ENCODE measurements around the gene SLC37A1. TPM values are rescaled to one million over a fixed set of nuclear protein-coding genes. Genes with fewer than 3 reads are reported as not detected.

SLC37A1 gene
- total RNA-seq, 4 donors from 2014 or later = 10.7 to 21.1 (median 14.0) TPM

DNA sequence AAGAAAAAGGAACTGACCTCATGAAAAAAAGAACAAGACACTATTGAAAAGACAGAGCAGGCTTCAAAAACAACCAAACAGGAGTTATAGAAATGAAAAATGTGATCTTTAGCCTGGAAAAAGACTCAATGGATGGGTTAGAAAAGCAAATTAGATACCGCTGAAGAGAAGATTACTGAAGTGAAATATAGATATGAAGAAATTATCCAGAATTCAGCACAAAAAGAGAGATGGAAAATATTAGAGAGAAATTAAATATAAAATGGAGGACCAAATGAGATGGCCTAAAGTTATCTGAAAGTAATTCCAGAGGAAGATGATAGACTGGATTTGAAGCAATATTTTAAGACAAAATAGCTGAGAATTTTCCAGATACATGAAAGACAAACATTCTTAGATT lies 63.0 kb downstream of the SLC37A1 start:
- no peak for TF ChIP-seq POLR2A (IDR thresholded peaks at IDR 0.05)
- TF ChIP-seq, protein P1, sequence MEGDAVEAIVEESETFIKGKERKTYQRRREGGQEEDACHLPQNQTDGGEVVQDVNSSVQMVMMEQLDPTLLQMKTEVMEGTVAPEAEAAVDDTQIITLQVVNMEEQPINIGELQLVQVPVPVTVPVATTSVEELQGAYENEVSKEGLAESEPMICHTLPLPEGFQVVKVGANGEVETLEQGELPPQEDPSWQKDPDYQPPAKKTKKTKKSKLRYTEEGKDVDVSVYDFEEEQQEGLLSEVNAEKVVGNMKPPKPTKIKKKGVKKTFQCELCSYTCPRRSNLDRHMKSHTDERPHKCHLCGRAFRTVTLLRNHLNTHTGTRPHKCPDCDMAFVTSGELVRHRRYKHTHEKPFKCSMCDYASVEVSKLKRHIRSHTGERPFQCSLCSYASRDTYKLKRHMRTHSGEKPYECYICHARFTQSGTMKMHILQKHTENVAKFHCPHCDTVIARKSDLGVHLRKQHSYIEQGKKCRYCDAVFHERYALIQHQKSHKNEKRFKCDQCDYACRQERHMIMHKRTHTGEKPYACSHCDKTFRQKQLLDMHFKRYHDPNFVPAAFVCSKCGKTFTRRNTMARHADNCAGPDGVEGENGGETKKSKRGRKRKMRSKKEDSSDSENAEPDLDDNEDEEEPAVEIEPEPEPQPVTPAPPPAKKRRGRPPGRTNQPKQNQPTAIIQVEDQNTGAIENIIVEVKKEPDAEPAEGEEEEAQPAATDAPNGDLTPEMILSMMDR (IDR thresholded peaks at IDR 0.05) = no peak
- H3K27ac ChIP-seq = no peak overlapping the region
- peaks cover 0 to 63% (median 14%) of the 10 kb centered on the region in 3 donors for H3K36me3 ChIP-seq
- no peaks in the 10 kb centered on the region for H3K27me3 ChIP-seq
- peaks cover 0 to 12% (median 12%) of the 10 kb centered on the region in 3 donors for H3K9me3 ChIP-seq
- H3K4me3 ChIP-seq = no peak overlapping the region
- intact Hi-C loops (cut with DNase I) = no loop called here
- DNase-seq = no peak
- no peaks in the 10 kb centered on the region for H3K4me1 ChIP-seq
- 94 to 96% methylated on average over 1 of the region's 1 CpG for WGBS, 2 donors

DNA sequence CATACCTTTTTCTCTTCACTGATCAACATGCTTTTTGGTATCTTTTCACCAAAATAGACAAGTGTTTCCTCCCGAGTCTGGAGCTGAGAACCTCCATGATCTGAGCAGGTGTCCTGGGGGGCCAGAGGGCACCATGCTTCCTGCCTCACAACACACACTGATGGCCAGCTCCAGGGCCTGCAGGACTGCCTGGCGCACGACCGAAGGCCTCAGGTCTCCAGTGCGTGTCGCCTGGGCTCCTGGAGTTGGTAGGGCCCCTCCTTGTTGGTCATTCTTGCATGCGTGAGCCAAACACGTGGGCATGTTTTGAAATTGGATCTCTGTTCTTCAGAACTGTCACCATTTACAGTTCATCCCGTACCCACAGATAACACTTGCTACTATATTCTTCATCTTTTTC lies 64.4 kb downstream of the SLC37A1 start:
- intact Hi-C loops (cut with DNase I) = no loop called here
- 94 to 96% methylated on average over 9 of the region's 9 CpGs for WGBS, 2 donors
- no peak for DNase-seq
- TF ChIP-seq, protein P1 (IDR thresholded peaks at IDR 0.05) = no peak
- H3K4me3 ChIP-seq = no peak overlapping the region
- no peaks in the 10 kb centered on the region for H3K27me3 ChIP-seq
- H3K4me1 ChIP-seq = peaks cover 0 to 8% (median 0%) of the 10 kb centered on the region in 3 donors
- peaks cover 0 to 51% (median 14%) of the 10 kb centered on the region in 3 donors for H3K36me3 ChIP-seq
- no peak overlapping the region for H3K27ac ChIP-seq
- H3K9me3 ChIP-seq = peaks cover 0 to 12% (median 12%) of the 10 kb centered on the region in 3 donors

DNA sequence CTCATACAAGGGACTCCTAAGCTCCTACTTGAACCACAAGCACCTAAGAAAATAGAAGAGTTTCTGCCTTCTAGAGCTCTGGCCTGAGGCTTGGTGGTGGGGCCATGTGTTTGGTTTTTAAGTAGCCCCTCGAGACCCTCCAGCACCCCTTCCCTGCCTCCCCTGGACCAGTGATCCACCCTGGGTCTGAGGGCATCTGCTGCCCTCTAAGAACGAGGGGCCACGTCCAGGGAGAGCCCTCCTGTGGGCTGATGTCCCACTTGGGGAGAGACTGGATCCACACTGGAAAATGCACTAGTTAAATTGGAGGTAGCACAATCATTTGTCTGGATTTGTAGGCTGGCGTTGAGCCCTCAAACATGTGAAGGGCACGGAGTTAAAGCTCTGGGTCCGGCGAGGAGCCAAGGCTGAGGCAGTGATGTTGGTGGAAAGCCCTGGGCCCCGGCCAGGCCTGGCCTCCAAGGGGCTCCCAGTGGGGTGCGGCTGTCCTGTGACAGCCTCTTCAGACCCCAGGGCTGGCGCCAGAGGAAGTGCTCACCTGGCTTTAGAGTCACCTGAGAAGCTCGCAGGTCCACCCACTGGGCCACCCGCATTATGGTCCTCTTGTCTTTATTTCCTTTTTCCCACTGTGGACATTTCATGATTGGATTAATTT lies 65.2 kb downstream of the SLC37A1 start:
- WGBS, 2 donors = 61 to 64% methylated on average over 9 to 11 of the region's 12 CpGs
- Histone ChIP-seq H3K27me3 (no peaks in the 10 kb centered on the region), H3K4me3 (no peak overlapping the region), H3K36me3 (peaks cover 0 to 44% (median 14%) of the 10 kb centered on the region in 3 donors), H3K27ac (no peak overlapping the region), H3K4me1 (peaks cover 0 to 8% (median 0%) of the 10 kb centered on the region in 3 donors), H3K9me3 (peaks cover 0 to 12% (median 12%) of the 10 kb centered on the region in 3 donors)
- no peak for TF ChIP-seq POLR2A (IDR thresholded peaks at IDR 0.05)
- TF ChIP-seq, protein P1 (IDR thresholded peaks at IDR 0.05) = no peak
- intact Hi-C loops (cut with DNase I) = no loop called here
- no peak for DNase-seq

DNA sequence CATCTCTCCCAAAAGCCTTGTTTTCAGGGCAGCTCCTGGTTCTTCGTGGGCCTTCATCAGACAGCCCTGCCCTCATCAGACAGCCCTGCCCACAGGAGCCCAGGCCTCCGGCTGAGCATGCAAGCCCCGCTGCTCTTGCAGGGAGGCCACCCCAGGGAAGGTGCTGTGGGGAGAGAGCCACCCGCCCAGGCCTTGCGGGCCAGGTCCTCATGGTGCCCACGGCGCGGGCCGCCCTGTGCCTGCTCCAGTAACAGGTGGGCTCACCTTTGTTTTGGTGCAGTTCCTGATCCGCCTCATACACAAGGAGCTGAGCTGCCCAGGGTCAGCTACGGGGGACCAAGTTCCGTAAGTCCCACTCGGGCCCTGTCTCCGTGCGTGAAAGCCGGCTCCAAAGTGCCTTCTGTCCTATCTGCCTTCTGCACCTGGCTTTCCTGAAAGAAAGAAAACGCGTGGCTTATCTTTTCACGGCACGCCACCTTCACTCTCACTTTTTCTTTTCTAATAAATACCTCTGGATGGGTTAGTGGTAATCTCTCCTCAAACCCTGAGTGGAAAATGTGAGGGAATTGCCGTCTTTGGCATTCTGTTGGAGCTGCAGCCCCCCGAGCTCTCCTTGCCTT lies 65.9 kb downstream of the SLC37A1 start:
- Histone ChIP-seq H3K27me3 (no peaks in the 10 kb centered on the region), H3K4me1 (peaks cover 0 to 8% (median 0%) of the 10 kb centered on the region in 3 donors), H3K36me3 (peaks cover 0 to 38% (median 11%) of the 10 kb centered on the region in 3 donors), H3K4me3 (no peak overlapping the region), H3K9me3 (peaks cover 0 to 12% (median 12%) of the 10 kb centered on the region in 3 donors), H3K27ac (no peak overlapping the region)
- intact Hi-C loops (cut with DNase I) = no loop called here
- 93 to 94% methylated on average over 11 to 12 of the region's 22 CpGs for WGBS, 2 donors
- no peak for TF ChIP-seq POLR2A (IDR thresholded peaks at IDR 0.05)
- TF ChIP-seq, protein P1 (IDR thresholded peaks at IDR 0.05) = no peak
- DNase-seq = no peak

DNA sequence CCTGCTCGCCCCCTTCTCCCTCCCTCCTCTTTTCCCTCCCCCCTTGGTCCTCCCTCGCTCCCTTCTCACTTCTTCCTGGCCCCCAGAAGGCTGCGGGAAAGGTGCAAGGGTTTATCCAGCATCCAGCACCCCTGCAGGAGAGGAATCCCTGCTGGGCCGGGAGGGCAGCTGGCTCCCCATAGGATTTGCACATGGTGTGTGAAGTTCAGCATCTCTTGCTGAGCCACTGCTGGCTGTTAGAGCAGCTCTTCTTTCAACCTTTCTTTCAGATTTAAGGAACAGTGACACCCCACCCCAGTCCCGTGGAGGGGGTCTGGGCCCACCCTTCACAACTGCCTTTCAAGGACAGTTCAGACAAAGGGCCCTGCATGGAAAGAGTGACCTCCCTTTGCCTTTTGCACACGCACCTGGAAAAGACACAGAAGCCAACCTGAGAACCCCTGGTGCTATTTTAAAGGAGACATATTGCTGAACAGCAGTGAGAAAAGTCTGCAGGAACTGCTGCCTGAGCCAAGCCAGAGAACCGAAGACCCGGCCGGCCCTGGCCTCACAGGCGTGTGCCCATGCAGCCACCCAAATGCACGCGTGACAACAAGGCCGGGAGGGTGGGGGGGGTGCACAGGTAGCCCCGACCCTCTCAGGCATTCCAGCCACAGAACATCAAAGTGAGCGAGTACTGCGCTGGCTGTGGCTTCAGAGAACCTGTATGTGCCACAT lies 66.6 kb downstream of the SLC37A1 start:
- no peak for TF ChIP-seq POLR2A (IDR thresholded peaks at IDR 0.05)
- TF ChIP-seq, protein P1 (IDR thresholded peaks at IDR 0.05) = no peak
- no peaks in the 10 kb centered on the region for H3K27me3 ChIP-seq
- no peak overlapping the region for H3K27ac ChIP-seq
- WGBS, 2 donors = 71 to 90% methylated on average over 5 to 9 of the region's 16 CpGs
- no peak overlapping the region for H3K4me3 ChIP-seq
- H3K9me3 ChIP-seq = peaks cover 0 to 12% (median 12%) of the 10 kb centered on the region in 3 donors
- intact Hi-C loops (cut with DNase I) = no loop called here
- peaks cover 0 to 8% (median 0%) of the 10 kb centered on the region in 3 donors for H3K4me1 ChIP-seq
- H3K36me3 ChIP-seq = peaks cover 0 to 31% (median 5%) of the 10 kb centered on the region in 3 donors
- no peak for DNase-seq
